ENCODE data around the gene PRSS3.
"Not testable (repeated sequence)": the region's sequence is repeated elsewhere in the genome, so short reads cannot be mapped to it uniquely, and the experiment has no call there.

PRSS3 gene

DNA sequence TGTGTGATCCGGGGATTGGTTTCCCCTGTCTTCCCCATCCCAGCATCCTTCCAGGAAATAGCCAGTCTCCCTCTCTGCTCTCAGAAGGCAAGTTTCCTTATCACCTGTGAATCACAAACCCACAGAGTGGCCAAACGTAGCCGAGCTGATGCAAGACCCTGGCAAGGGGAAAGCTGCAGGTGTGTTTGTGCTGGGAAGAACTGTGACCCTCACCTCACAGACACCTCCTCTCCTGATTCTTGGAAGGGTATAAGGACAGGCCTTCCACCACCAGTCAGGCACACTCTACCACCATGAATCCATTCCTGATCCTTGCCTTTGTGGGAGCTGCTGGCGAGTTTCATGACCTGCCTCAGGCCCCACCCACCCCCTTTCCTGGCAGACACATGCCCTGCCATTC is at the start of gene PRSS3:
PRSS3 (plus strand) TSS at position 281 of the 400 bp plus-strand sequence; CDS start at position 294, 13 bp downstream.
- DNase-seq (ENCODE audit: insufficient read length, low spot score) (no peak), FAIRE-seq (no peak)

- FAIRE-seq: no peak
Measured at GRCh38 chr9:33748633-33749304, 46.6 kb upstream of the PRSS3 start.

GRCh38 chr9:33749305-33749654 is 46.1 kb upstream of the PRSS3 start:
- not testable (repeated sequence) for DNase-seq (ENCODE audit: insufficient read length, low spot score); FAIRE-seq

More at GRCh38 chr9:33748633-33749304, 46.6 kb upstream of the PRSS3 start:
- no peak for DNase-seq (ENCODE audit: insufficient read length, low spot score)

DNA sequence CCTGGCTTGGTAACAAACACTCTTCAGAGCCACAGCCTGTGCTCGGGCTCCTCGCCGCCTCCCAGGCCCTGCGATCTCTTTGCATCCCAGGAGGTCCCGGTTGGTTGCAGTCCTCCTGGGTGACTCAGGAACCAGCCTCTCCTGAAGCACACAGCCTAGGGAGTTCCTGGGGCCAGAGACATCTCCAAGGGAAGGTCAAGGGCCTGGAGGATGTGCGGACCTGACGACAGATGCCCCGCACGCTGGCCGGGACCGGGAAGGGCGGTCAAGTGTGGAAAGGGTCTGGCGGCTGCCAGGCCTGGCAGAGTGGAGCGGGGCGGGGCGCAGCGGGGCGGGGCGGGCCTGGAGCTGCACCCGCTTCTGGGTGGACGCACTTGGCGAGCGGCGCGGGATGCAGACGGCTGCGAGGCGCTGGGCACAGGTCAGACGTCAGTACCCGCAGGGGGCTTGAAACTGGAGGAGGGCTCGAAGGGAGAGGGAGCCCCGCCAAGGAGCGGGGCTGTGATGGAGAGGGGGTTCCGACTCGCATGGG is 45.0 kb upstream of the PRSS3 start:
- DNase-seq (ENCODE audit: insufficient read length, low spot score): no peak

GRCh38 chr9:33750839-33751339 is 44.5 kb upstream of the PRSS3 start:
- DNase-seq (ENCODE audit: insufficient read length, low spot score) (no peak), FAIRE-seq (no peak)

More for the DNA sequence above, 45.0 kb upstream of the PRSS3 start:
- FAIRE-seq: no peak

- DNase-seq (ENCODE audit: insufficient read length, low spot score): no peak
- FAIRE-seq: no peak
Measured at GRCh38 chr9:33751536-33752129, 43.7 kb upstream of the PRSS3 start.

- DNase-seq (ENCODE audit: insufficient read length, low spot score): no peak
Measured at GRCh38 chr9:33752130-33752637, 43.2 kb upstream of the PRSS3 start.

GRCh38 chr9:33752789-33753188 is 42.6 kb upstream of the PRSS3 start:
- FAIRE-seq; DNase-seq (ENCODE audit: insufficient read length, low spot score): not testable (repeated sequence)

More at GRCh38 chr9:33752130-33752637, 43.2 kb upstream of the PRSS3 start:
- FAIRE-seq: no peak

DNA sequence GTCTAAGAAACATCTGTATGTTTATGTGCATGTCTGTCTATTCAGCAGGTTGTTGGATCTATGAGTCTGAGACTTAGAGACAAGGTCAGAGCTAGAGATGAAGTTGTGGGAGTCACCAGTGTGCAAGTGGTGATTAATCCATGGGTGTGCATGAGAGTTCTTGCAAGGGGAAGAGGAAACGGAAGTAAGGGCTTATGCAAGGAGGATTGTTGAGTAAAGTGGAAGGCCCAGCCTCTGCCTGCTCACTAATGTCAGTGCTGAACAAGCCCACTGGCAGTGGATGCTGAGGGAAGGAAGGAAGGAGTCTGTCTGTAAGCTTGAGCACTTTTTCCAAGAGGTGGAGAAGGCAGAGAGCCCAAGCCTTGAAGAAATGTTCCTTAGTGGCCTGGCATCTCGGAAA is 35.7 kb upstream of the PRSS3 start:
- not testable (repeated sequence) for FAIRE-seq; DNase-seq (ENCODE audit: insufficient read length, low spot score)

- FAIRE-seq (no peak), DNase-seq (ENCODE audit: insufficient read length, low spot score) (no peak)
Measured at GRCh38 chr9:33762343-33762742, 33.0 kb upstream of the PRSS3 start.

DNA sequence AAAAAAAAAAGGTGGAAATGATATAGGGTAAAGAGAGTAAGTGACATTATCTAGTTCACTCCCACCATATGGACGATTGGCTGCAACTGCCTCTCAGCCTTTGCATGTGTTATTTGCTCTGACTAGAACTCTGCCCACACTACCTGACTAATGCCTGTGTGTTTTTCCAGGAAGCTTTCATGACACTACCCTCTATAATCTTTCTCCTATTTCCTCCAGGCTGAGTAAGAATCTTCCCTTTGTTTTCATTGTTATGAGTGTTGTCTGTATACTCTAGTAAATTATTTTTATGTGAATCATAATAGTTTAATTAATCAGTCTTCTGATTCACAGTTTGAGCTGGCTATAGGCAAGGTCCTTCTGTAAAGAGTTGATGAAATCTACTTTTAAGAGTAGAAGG is 31.7 kb upstream of the PRSS3 start:
- DNase-seq (ENCODE audit: insufficient read length, low spot score); FAIRE-seq: not testable (repeated sequence)

DNA sequence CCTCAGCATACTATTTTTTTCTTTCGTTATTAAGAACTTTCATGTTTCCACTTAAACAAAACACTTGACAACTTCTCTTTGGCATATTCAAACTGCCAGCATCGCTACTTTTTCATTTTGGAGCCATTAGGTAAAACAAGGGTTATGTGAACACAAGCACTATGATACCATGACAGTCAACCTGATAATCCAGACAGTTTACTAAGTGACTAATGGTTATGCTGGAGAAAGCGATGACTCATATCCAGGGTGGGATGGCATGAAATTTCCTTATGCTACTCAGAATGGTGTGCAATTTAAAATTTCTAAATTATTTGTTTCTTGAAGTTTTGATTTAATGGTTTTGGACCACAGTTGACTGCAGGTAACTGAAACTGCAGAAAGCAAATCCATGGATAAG is 29.9 kb upstream of the PRSS3 start:
- DNase-seq (ENCODE audit: insufficient read length, low spot score): no peak
- FAIRE-seq: no peak

GRCh38 chr9:33770156-33770880 is 25.0 kb upstream of the PRSS3 start:
- not testable (repeated sequence) for FAIRE-seq; DNase-seq (ENCODE audit: insufficient read length, low spot score)

DNA sequence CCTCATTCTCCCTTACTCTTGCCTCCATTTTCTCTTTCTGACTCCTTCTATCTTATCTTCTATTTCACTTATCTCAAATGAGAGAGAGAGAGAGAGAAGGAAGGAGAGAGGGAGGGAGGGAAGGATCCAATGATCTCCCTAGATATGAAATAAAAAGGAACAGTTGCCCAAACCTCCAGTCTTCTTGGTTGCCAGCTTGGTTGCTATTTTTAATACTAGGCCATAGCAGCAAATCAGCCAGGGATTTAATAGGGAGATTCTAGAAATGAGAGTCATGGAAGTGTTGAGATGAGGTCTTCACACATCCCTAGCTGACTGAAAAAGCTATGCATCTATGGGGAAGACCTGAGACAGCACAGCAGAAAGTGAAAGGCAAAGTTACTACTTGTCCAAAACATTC is 22.2 kb upstream of the PRSS3 start:
- not testable (repeated sequence) for DNase-seq (ENCODE audit: insufficient read length, low spot score)

GRCh38 chr9:33774074-33774659 is 21.2 kb upstream of the PRSS3 start:
- FAIRE-seq: not testable (repeated sequence)

More for the DNA sequence above, 22.2 kb upstream of the PRSS3 start:
- not testable (repeated sequence) for FAIRE-seq

DNA sequence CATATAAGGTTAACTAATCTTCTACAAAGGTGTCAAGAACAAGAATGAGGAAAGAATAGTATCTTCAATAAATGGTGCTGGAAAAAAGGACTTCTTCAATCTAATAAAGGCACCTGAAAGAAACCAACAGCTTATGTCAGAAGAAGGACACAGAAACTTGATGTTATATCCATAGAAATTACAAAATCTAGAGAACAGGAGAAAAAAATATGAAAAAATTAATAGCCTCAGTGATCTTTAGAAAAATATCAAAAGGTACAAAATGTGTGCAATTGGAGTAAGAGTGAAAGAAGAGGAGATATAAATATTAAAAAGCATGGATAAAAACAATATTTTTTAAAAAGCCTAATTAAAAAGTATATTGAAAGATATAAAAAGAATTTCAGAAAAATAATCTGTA is 18.8 kb upstream of the PRSS3 start:
- no peak for FAIRE-seq
- no peak for DNase-seq (ENCODE audit: insufficient read length, low spot score)

More at GRCh38 chr9:33774074-33774659, 21.2 kb upstream of the PRSS3 start:
- DNase-seq (ENCODE audit: insufficient read length, low spot score): not testable (repeated sequence)

DNA sequence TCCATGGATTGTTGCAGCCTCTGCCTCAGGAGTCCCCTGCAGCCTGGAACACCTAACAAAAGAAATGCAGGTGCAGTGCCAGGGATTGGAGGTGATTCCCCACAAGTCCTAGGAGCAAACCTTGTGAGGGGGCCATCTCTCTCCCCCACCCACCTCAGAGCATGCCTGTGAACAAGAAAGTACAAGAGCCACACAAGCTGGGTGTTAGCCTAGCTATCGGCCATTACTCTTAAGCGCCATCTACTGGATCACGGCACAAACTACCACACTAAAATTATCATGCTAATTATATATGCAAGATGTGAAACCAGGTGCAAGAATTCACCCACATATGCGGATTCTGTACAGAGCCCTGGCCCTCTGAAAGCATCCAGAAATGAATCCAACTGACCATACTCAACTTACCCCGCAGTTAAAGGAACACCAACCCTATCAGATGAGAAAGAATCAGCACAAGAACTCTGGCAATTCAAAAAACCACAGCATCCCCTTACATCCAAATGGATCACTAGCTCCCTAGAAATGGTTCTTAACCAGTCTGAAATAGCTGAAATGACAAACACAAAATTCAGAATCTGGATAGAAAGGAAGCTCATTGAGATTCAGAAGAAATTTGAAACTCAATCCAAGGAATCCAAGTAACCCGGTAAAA is 16.5 kb upstream of the PRSS3 start:
- FAIRE-seq: no peak
- DNase-seq (ENCODE audit: insufficient read length, low spot score): peak; percentile 34

GRCh38 chr9:33780276-33780675 is 15.1 kb upstream of the PRSS3 start:
- FAIRE-seq (no peak), DNase-seq (ENCODE audit: insufficient read length, low spot score) (no peak)

DNA sequence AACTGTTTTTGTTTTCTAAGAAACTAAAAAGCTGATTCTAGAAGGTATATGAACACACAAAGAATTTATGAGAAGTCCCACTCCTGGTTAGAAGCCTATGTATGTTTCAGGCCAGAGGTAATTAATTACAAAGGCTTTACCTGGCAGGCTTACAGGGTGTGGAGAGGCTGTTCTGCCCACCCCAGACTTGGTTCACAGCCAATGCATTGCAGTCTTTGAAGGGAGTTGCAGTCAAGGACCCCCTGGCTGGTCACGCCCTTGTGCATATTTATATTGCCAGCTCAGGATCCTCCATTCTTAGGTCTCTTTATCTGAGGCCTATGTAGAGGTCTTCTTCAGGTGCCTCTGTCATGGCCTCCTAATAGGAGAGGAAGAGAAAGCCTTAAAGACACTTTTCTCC is 13.6 kb upstream of the PRSS3 start:
- FAIRE-seq (no peak), DNase-seq (ENCODE audit: insufficient read length, low spot score) (no peak)

Data from HTR-8/SVneo (cell line).